Measurements from ENCODE around the gene ESRRA.

The ESRRA gene

GRCh38 chr11:64305075-64305690 lies at the start of gene ESRRA:
Gene ESRRA, plus strand, starts transcription at chr11:64305524. Its CDS starts 1,656 bp downstream, at chr11:64307180.
- peak; percentile 99 for DNase-seq

- DNase-seq: no peak
These were observed 49.0 kb upstream of the ESRRA start for GRCh38 chr11:64256300-64256699.

GRCh38 chr11:64258356-64258755 lies 47.0 kb upstream of the ESRRA start:
- no peak for DNase-seq

GRCh38 chr11:64258946-64259532 lies 46.3 kb upstream of the ESRRA start:
- DNase-seq: no peak

- DNase-seq: no peak
These were observed 45.7 kb upstream of the ESRRA start for GRCh38 chr11:64259533-64260067.

- no peak for DNase-seq
These were observed 45.1 kb upstream of the ESRRA start for GRCh38 chr11:64260147-64260708.

GRCh38 chr11:64261556-64262080 lies 43.7 kb upstream of the ESRRA start:
- DNase-seq: no peak

GRCh38 chr11:64262271-64263002 lies 42.9 kb upstream of the ESRRA start:
- DNase-seq: no peak

- no peak for DNase-seq
These were observed 42.0 kb upstream of the ESRRA start for GRCh38 chr11:64263021-64263946.

- DNase-seq: no peak
These were observed 41.4 kb upstream of the ESRRA start for GRCh38 chr11:64263947-64264317.

- DNase-seq: no peak
These were observed 40.9 kb upstream of the ESRRA start for GRCh38 chr11:64264371-64264852.

GRCh38 chr11:64265176-64266160 lies 39.9 kb upstream of the ESRRA start:
- DNase-seq: no peak

GRCh38 chr11:64266339-64266738 lies 39.0 kb upstream of the ESRRA start:
- DNase-seq: no peak

GRCh38 chr11:64267207-64267945 lies 37.9 kb upstream of the ESRRA start:
- DNase-seq: no peak

- no peak for DNase-seq
These were observed 37.1 kb upstream of the ESRRA start for GRCh38 chr11:64268025-64268892.

GRCh38 chr11:64268893-64269539 lies 36.3 kb upstream of the ESRRA start:
- peak; percentile 31 to 39 for DNase-seq

GRCh38 chr11:64269540-64270220 lies 35.6 kb upstream of the ESRRA start:
- DNase-seq: peak; percentile 94 to 97

All from AML-193 (cell line).